ENCODE measurements around the gene TANC1.

Gene TANC1

DNA sequence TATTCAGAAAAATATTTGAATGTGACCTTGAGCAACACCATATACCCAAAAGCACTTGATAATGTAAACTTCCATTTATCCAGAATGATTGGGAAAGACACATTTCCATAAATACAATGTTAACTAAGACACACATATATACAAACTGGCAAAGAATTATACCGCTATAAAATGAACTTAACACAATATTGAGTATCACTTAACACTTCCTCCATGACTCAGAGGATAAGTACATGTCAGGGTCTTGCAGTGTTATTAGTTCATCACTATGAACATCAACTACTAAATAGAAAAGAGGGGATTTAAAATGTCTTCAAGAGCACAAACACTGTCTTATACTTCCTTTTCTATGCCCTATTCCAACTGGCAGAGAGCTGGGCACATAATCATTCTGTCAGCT lies 299.5 kb downstream of the TANC1 start:
- DNase-seq (ENCODE audit: low spot score) = no peak

GRCh38 chr2:159270744-159271379 lies 302.4 kb downstream of the TANC1 start:
- DNase-seq (ENCODE audit: low spot score) = no peak

DNA sequence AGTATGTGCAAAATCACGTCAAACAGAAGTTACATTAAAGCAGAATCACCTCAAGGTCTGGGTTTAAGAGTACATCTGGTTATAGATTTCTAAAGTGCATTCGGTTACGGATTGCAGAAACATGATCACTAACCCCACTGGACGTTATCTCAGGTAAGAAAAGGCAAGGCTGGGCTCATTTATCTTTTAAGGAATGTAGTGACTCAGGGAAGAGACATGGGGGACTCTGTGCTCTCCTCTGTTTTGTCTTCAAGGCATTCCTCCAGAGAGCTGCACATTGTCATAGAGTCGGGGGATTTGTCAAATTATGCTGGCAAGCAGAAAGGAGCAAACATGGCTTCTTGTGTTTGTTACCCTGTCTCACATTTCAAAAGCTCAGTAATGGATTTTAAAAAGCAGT lies 303.7 kb downstream of the TANC1 start:
- DNase-seq (ENCODE audit: low spot score) = no peak

DNA sequence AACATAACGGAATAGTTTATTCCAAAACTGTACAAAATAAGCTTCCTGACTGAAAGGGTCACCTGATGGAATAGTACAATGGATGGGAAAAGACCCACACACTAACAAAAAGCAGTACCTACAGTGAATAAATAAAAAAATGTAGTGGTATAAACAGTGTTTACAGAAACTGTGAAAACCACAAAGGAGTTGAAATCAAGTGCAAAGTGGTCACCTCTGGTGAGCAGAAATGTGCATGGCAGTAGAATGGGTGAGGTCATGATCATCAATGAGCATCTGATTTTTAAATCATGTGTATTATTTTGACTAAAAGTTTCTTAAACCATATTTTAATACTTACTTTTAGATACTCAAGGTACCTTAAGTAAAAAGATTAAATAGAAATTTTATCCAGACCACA lies 306.7 kb downstream of the TANC1 start:
- DNase-seq (ENCODE audit: low spot score) = no peak

DNA sequence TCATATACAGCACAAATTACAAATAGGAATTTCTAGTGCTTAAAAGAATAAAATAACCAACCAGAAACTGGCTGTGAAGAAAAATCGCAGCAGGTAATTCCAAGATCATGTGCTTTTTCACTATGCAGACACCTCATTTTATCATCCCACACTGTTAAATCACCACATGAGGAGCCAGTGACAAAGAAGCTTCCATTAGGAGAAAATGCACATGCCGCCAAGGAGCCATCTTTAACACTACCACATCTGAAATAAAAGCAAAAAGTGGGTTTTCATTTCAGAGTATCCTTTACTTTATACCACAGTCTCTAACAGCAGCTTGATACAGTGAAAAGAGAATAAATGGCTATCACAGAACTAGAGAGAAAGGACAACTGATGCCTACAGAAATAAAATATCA lies 311.3 kb downstream of the TANC1 start:
- no peak for DNase-seq (ENCODE audit: low spot score)

- DNase-seq (ENCODE audit: low spot score) = no peak
These were observed 312.6 kb downstream of the TANC1 start for GRCh38 chr2:159281002-159281401.
